Measurements from ENCODE around the gene TRIP10.
"Not testable (repeated sequence)": the region's sequence is repeated elsewhere in the genome, so short reads cannot be mapped to it uniquely, and the experiment has no call there.

Gene TRIP10

GRCh38 chr19:6743714-6744380, 4.4 kb downstream of the TRIP10 start:
- no peak for DNase-seq

- no peak for DNase-seq
Measured at GRCh38 chr19:6744381-6745301, 5.2 kb downstream of the TRIP10 start.

GRCh38 chr19:6745965-6746364, 6.5 kb downstream of the TRIP10 start:
- no peak for DNase-seq

GRCh38 chr19:6748543-6748942, 9.1 kb downstream of the TRIP10 start:
- DNase-seq, result not testable (repeated sequence)

GRCh38 chr19:6750062-6750461, 10.6 kb downstream of the TRIP10 start:
- DNase-seq, result no peak

- no peak for DNase-seq
Measured at GRCh38 chr19:6751189-6751588, 11.7 kb downstream of the TRIP10 start.

- no peak for DNase-seq
Measured at GRCh38 chr19:6752256-6753177, 13.0 kb downstream of the TRIP10 start.

- DNase-seq, result no peak
Measured at GRCh38 chr19:6753178-6754031, 13.9 kb downstream of the TRIP10 start.

- no peak for DNase-seq
Measured at GRCh38 chr19:6754136-6754535, 14.7 kb downstream of the TRIP10 start.

GRCh38 chr19:6754653-6755463, 15.4 kb downstream of the TRIP10 start:
- DNase-seq, result no peak

GRCh38 chr19:6760606-6761005, 21.1 kb downstream of the TRIP10 start:
- DNase-seq, result no peak

- DNase-seq, result peak; percentile 33 to 48
Measured at GRCh38 chr19:6761053-6761676, 21.7 kb downstream of the TRIP10 start.

GRCh38 chr19:6762253-6762797, 22.8 kb downstream of the TRIP10 start:
- DNase-seq, result not testable (repeated sequence)

- no peak for DNase-seq
Measured at GRCh38 chr19:6765738-6766356, 26.4 kb downstream of the TRIP10 start.

- no peak for DNase-seq
Measured at GRCh38 chr19:6766357-6767080, 27.0 kb downstream of the TRIP10 start.

- DNase-seq, result no peak
Measured at GRCh38 chr19:6767081-6767356, 27.5 kb downstream of the TRIP10 start.

GRCh38 chr19:6767357-6768235, 28.1 kb downstream of the TRIP10 start, which contains the start of gene SH2D3A:
Gene SH2D3A (minus strand): TSS chr19:6767435. CDS start chr19:6763748, 3,687 bp downstream.
- peak; percentile 11 to 21 for DNase-seq

GRCh38 chr19:6768236-6768785, 28.8 kb downstream of the TRIP10 start:
- DNase-seq, result no peak
